Lung (tissue), 12 donors: ENCODE data around the gene ITPKB. TPM values are rescaled to one million over a fixed set of nuclear protein-coding genes. Genes with fewer than 3 reads are reported as not detected.

Experiments used
- ATAC-seq: fragments of 200-7000 bp; cut with Tn5 transposase; one replicate; pipeline ENCODE4 v1.9.1; 2020; ENCODE audit warnings: moderate number of reproducible peaks; ENCODE audit not compliant: insufficient read depth, low FRiP score
- DNase-seq, 3 donors: peaks; one replicate each; pipeline ENCODE4 v3.0.0-alpha.2; 2013 to 2017
- H3K27ac ChIP-seq, 2 donors: one replicate each; pipeline ENCODE4 v1.5.1; 2013; ENCODE audit warnings: mild to moderate bottlenecking in 2 of 2, moderate library complexity in 2 of 2, control low read depth in 1 of 2, inconsistent platforms in 1 of 2, low read depth in 1 of 2, low read length in 1 of 2
- H3K27me3 ChIP-seq, 3 donors: one replicate each; pipeline ENCODE4 v1.5.1; 2013; ENCODE audit warnings: low read length in 2 of 3; ENCODE audit not compliant: control insufficient read depth in 3 of 3, insufficient read depth in 3 of 3
- H3K36me3 ChIP-seq, 4 donors: one replicate each; pipeline ENCODE4 v1.5.1; 2013; ENCODE audit warnings: low read length in 4 of 4, mild to moderate bottlenecking in 1 of 4, moderate library complexity in 1 of 4; ENCODE audit not compliant: control insufficient read depth in 4 of 4, insufficient read depth in 4 of 4
- H3K4me1 ChIP-seq, 5 donors: one replicate each; pipeline ENCODE4 v1.5.1; 2013; ENCODE audit warnings: low read length in 5 of 5, mild to moderate bottlenecking in 2 of 5, moderate library complexity in 1 of 5; ENCODE audit not compliant: control insufficient read depth in 5 of 5, insufficient read depth in 5 of 5
- H3K4me3 ChIP-seq: one replicate; pipeline ENCODE4 v1.5.1; 2013; ENCODE audit warnings: mild to moderate bottlenecking, control low read depth, moderate library complexity
- H3K9ac ChIP-seq, 2 donors: one replicate each; pipeline ENCODE4 v1.5.1; 2013; ENCODE audit warnings: low read length in 2 of 2, control low read depth in 1 of 2; ENCODE audit not compliant: insufficient read depth in 1 of 2
- H3K9me3 ChIP-seq, 4 donors: one replicate each; pipeline ENCODE4 v1.5.1; 2013; ENCODE audit warnings: low read length in 3 of 4, mild to moderate bottlenecking in 1 of 4, moderate library complexity in 1 of 4; ENCODE audit not compliant: control insufficient read depth in 4 of 4, insufficient read depth in 3 of 4
- WGBS, 2 donors: extraction: QIAGEN DNeasy Blood & Tissue Kit; methylation state at CpG; one replicate each; pipeline ENCODE4 v1.1.7; 2013; 5-methylcytosine and 5-hydroxymethylcytosine counted together
- polyA plus RNA-seq, 2 donors: library from polyadenylated mRNA; stranded (reverse); fragments of 200-250 nt; gene quantifications; one replicate each; pipeline ENCODE4 v1.2.1, GENCODE V29; 2013
- total RNA-seq, 2 donors: library from RNA; depleted of rRNA in 1 of 2; stranded (reverse); fragments of >200 nt in 1 of 2; gene quantifications; one replicate each; pipeline ENCODE4 v1.2.1, GENCODE V29; 2014 to 2021
- TF ChIP-seq, protein P1 (sequence below): IDR thresholded peaks from 2 replicates; pipeline ENCODE4 v1.5.1; 2012; ENCODE audit warnings: mild to moderate bottlenecking; ENCODE audit errors: control extremely low read depth, extremely low read depth
- donor health status: control.
- donor health status: control.
- donor health status: Bipolar disorder and iron deficiency.
- donor health status: healthy.
- donor health status: DM: yes; HTN: yes; CAD: no.

The ITPKB gene
- total and polyA plus RNA-seq, 4 donors = 9.9 to 46.6 (median 28.1) TPM

DNA sequence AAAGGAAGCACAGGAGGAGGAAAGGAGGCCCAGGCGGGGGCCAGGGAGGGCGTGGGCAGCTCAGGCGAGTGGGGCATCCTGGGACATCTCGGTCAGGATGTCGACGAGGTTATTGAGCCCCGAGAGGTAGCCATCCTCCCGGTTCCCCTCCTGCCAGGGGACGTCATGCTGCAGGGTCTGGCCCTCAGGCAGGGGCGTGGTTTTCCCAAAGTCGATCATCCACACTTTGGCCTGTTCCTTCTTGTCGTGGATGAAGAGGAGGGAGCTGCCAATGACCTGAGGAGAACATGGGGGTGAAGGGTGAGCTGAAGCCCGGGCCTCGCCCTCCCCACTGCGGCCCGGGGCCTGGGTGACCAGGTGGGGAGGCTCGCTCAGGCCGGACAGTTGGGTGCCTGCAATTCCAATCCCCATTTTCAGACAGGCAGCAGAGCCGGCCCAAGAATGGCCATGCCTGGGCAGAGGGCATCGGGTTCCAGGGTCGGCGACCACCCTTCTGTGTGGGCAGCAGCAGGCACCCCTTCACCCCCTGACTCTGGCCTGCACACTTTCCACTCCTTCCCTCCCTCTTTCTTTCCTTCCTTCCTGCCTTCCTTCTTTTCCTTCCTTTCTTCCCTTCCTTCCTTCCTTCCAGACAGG lies 104.4 kb downstream of the ITPKB start:
- Histone ChIP-seq H3K9me3 (no peaks in the 10 kb centered on the region), H3K27me3 (no peaks in the 10 kb centered on the region), H3K27ac (no peak overlapping the region), H3K9ac (no peak overlapping the region), H3K4me1 (no peaks in the 10 kb centered on the region), H3K36me3 (peaks cover 0 to 42% (median 5%) of the 10 kb centered on the region in 4 donors), H3K4me3 (no peak overlapping the region)
- no peak for ATAC-seq
- WGBS, 2 donors = 89 to 93% methylated on average over 22 of the region's 22 CpGs
- no peak for DNase-seq
- TF ChIP-seq, protein P1, sequence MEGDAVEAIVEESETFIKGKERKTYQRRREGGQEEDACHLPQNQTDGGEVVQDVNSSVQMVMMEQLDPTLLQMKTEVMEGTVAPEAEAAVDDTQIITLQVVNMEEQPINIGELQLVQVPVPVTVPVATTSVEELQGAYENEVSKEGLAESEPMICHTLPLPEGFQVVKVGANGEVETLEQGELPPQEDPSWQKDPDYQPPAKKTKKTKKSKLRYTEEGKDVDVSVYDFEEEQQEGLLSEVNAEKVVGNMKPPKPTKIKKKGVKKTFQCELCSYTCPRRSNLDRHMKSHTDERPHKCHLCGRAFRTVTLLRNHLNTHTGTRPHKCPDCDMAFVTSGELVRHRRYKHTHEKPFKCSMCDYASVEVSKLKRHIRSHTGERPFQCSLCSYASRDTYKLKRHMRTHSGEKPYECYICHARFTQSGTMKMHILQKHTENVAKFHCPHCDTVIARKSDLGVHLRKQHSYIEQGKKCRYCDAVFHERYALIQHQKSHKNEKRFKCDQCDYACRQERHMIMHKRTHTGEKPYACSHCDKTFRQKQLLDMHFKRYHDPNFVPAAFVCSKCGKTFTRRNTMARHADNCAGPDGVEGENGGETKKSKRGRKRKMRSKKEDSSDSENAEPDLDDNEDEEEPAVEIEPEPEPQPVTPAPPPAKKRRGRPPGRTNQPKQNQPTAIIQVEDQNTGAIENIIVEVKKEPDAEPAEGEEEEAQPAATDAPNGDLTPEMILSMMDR = no peak

DNA sequence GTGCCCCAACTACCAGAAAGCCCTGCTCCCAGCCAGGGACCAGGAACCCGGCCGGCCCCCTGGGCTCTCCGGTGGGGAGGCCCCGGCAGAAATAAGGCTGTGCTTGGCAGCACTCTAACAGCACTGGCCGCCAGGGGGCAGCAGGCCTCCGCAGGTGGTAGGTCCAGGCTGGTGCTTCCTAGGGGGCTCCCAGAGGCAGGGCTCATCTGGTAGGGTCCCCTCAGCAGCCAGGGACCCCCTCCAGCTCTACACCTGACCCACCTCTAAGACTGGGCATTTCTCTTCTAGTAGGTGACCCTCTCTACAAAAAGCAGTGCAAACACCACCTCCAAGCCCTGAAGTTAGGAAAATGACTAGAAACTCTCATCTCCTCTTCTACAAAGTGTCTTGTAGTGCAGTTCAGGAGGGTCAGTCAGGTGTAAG lies 104.9 kb downstream of the ITPKB start:
- 2 to 3% methylated on average over 6 of the region's 6 CpGs for WGBS, 2 donors
- no peaks in the 10 kb centered on the region for H3K9me3 ChIP-seq
- peak; percentile 63 for ATAC-seq
- no peaks in the 10 kb centered on the region for H3K4me1 ChIP-seq
- H3K27ac ChIP-seq = peak overlapping the region in 1 of 2 donors; percentile 30
- H3K4me3 ChIP-seq = no peak overlapping the region
- no peaks in the 10 kb centered on the region for H3K27me3 ChIP-seq
- TF ChIP-seq, protein P1 = peak; percentile 83
- H3K36me3 ChIP-seq = peaks cover 0 to 37% (median 3%) of the 10 kb centered on the region in 4 donors
- peak; percentile 60 to 77 (median 75) for DNase-seq
- H3K9ac ChIP-seq = no peak overlapping the region

DNA sequence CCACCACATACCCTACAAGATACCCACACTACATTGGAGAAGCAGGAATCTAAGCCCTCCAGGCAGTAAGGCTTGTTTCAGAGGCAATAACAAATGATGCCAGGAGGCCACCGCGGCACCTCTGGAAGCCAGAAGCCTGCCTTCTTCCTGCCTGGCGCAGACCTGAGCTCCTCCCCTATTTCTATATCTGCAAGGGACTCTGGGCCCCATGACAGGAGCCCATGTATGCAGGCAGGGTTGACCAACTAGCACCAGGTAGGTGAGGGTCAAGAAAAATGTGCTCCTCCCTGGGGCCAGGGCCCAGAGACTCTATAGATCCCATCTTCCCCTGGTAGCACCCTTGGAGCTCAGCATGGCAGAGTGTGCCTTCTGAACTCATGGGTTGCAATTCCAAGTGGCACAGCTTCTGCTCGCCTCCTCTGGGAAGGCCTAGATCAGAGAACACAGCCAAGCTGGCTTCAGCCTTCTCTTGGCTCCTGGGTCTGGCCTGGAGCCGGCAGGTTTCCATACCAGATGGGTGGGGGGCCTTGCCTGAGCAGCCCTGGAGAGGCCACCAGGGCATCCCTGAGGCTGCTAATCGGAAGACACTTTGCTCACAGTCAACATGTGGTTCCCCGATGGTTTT lies 105.4 kb downstream of the ITPKB start:
- ATAC-seq (no peak), DNase-seq (peak in 1 of 3 donors; percentile 0)
- no peaks in the 10 kb centered on the region for H3K4me1 ChIP-seq
- H3K9ac ChIP-seq = no peak overlapping the region
- no peak overlapping the region for H3K4me3 ChIP-seq
- no peaks in the 10 kb centered on the region for H3K27me3 ChIP-seq
- H3K9me3 ChIP-seq = no peaks in the 10 kb centered on the region
- 46 to 53% methylated on average over 7 of the region's 7 CpGs for WGBS, 2 donors
- H3K36me3 ChIP-seq = peaks cover 0 to 35% (median 2%) of the 10 kb centered on the region in 4 donors
- H3K27ac ChIP-seq = peak overlapping the region in 1 of 2 donors; percentile 30
- TF ChIP-seq, protein P1 = no peak
